Measurements from ENCODE around the gene BOLL.
A peak's percentile ranks its signal among the peaks of the same experiment; 100 is the strongest.
"Not testable (repeated sequence)": the region's sequence is repeated elsewhere in the genome, so short reads cannot be mapped to it uniquely, and the experiment has no call there.

Gene BOLL

GRCh38 chr2:197798187-197798586 lies 13.1 kb upstream of the BOLL start:
- DNase-seq (ENCODE audit: low spot score) = no peak

- no peak for DNase-seq (ENCODE audit: low spot score)
Observed at GRCh38 chr2:197795277-197795676, 10.2 kb upstream of the BOLL start.

- DNase-seq (ENCODE audit: low spot score) = no peak
Observed at GRCh38 chr2:197793456-197793855, 8.3 kb upstream of the BOLL start.

GRCh38 chr2:197786010-197786877 lies 1.1 kb upstream of the BOLL start:
- peak; percentile 83 for DNase-seq (ENCODE audit: low spot score)

- DNase-seq (ENCODE audit: low spot score) = no peak
Observed at GRCh38 chr2:197782126-197782525, 3.0 kb downstream of the BOLL start.

- DNase-seq (ENCODE audit: low spot score) = no peak
Observed at GRCh38 chr2:197779261-197779660, 5.9 kb downstream of the BOLL start.

GRCh38 chr2:197777823-197778407 lies 7.2 kb downstream of the BOLL start:
- DNase-seq (ENCODE audit: low spot score) = no peak

GRCh38 chr2:197760293-197760657 lies 24.8 kb downstream of the BOLL start:
- peak; percentile 37 for DNase-seq (ENCODE audit: low spot score)

GRCh38 chr2:197759625-197760292 lies 25.4 kb downstream of the BOLL start:
- no peak for DNase-seq (ENCODE audit: low spot score)

GRCh38 chr2:197759013-197759412 lies 26.1 kb downstream of the BOLL start:
- no peak for DNase-seq (ENCODE audit: low spot score)

- DNase-seq (ENCODE audit: low spot score) = no peak
Observed at GRCh38 chr2:197740200-197740599, 44.9 kb downstream of the BOLL start.

GRCh38 chr2:197728555-197729544 lies 56.3 kb downstream of the BOLL start:
- DNase-seq (ENCODE audit: low spot score) = not testable (repeated sequence)

GRCh38 chr2:197727011-197727410 lies 58.1 kb downstream of the BOLL start:
- no peak for DNase-seq (ENCODE audit: low spot score)

GRCh38 chr2:197717863-197718262 lies 67.3 kb downstream of the BOLL start:
- no peak for DNase-seq (ENCODE audit: low spot score)

GRCh38 chr2:197713271-197713670 lies 71.8 kb downstream of the BOLL start:
- no peak for DNase-seq (ENCODE audit: low spot score)

GRCh38 chr2:197711578-197711977 lies 73.5 kb downstream of the BOLL start:
- DNase-seq (ENCODE audit: low spot score) = no peak

- no peak for DNase-seq (ENCODE audit: low spot score)
Observed at GRCh38 chr2:197710424-197711042, 74.6 kb downstream of the BOLL start.

- DNase-seq (ENCODE audit: low spot score) = not testable (repeated sequence)
Observed at GRCh38 chr2:197709140-197709539, 76.0 kb downstream of the BOLL start.

GRCh38 chr2:197708331-197708730 lies 76.8 kb downstream of the BOLL start:
- no peak for DNase-seq (ENCODE audit: low spot score)

- no peak for DNase-seq (ENCODE audit: low spot score)
Observed at GRCh38 chr2:197707316-197708213, 77.6 kb downstream of the BOLL start.

Measured in ecto neural progenitor cell (in vitro differentiated cells).